ENCODE data around the gene GFRA4. TPM values are rescaled to one million over a fixed set of nuclear protein-coding genes. Genes with fewer than 3 reads are reported as not detected.

GFRA4 gene
- total RNA-seq, 1 donor = not detected

GRCh38 chr20:3685341-3685740 lies 22.1 kb upstream of the GFRA4 start:
- no peak overlapping the region for H3K27ac ChIP-seq (ENCODE audit: low read depth, low read length)
- H3K36me3 ChIP-seq (ENCODE audit: insufficient read depth, low read length) = no peaks in the 10 kb centered on the region
- no peaks in the 10 kb centered on the region for H4K20me1 ChIP-seq (ENCODE audit: insufficient read depth, low read length)
- peaks cover 11% of the 10 kb centered on the region for H3K27me3 ChIP-seq (ENCODE audit: insufficient read depth, low read length)
- no peaks in the 10 kb centered on the region for H3K79me2 ChIP-seq (ENCODE audit: insufficient read depth, low read length)
- H2AFZ ChIP-seq (ENCODE audit: low read length) = peak overlapping the region; percentile 5
- no peak overlapping the region for H3K4me2 ChIP-seq (ENCODE audit: insufficient read depth, low read length)
- no peaks in the 10 kb centered on the region for H3K9me3 ChIP-seq (ENCODE audit: low read depth, low read length)
- no peak for DNase-seq (ENCODE audit: insufficient read length, low spot score, missing footprints)
- no peak overlapping the region for H3K4me3 ChIP-seq (ENCODE audit: insufficient read depth, low read length)
- TF ChIP-seq CTCF (IDR thresholded peaks at IDR 0.05; ENCODE audit: extremely low read depth, low read depth, low read length) = no peak
- peaks cover 19% of the 10 kb centered on the region for H3K4me1 ChIP-seq (ENCODE audit: insufficient read depth, low read length)

DNA sequence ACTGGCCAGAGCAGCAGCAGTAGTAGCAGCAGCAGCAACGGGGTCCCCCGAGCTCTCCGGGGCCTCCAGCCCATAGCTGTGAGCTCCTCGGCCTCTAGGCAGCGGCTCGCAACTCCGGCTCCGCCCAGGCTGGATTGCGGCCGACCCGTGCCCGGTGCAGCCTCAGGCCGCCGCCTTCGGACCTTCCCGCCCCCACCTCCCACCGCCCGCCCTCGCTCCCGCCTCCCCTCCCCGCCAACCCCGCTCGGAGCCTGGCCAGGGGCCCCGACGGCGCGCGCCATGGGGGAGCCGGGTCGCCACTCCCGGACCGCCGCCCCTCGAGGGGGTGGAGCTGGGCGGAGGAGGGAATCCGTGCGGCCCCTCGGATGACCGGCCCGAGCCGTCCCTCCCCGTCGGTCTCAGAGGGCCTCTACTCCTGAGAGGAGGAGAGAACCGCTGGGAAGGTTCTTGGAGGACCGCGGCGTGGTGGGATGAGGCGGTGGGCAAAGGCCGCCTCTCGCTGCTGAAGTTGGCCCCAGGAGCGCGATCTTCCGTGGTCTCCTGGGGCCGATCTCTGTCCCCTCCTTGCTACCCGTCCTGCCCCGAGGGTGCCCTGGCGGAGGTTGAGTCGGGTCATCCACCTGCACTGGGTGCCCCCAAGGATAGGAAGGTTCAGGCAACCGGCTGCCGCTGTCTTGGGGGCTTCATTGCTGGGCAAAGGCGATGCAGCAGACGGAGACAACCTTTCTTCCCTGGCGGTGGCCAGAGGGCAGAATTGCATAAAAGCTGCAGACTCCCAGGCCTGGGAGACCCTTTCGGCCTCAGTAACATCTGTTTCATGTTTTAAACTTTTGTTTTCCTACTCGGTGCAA lies 19.0 kb upstream of the GFRA4 start, which contains the start of gene ADAM33:
TSS of gene ADAM33 (minus strand) at position 80 of the 851 bp plus-strand sequence. CDS start at position 74, 6 bp downstream.
- H3K9me3 ChIP-seq (ENCODE audit: low read depth, low read length) = no peaks in the 10 kb centered on the region
- no peaks in the 10 kb centered on the region for H3K36me3 ChIP-seq (ENCODE audit: insufficient read depth, low read length)
- H2AFZ ChIP-seq (ENCODE audit: low read length) = peak within 1 kb of the TSS; percentile 29
- no peaks in the 10 kb centered on the region for H3K79me2 ChIP-seq (ENCODE audit: insufficient read depth, low read length)
- peak within 1 kb of the TSS; percentile 71 for H3K4me2 ChIP-seq (ENCODE audit: insufficient read depth, low read length)
- DNase-seq (ENCODE audit: insufficient read length, low spot score, missing footprints) = no peak
- no peak for TF ChIP-seq CTCF (IDR thresholded peaks at IDR 0.05; ENCODE audit: extremely low read depth, low read depth, low read length)
- H4K20me1 ChIP-seq (ENCODE audit: insufficient read depth, low read length) = no peaks in the 10 kb centered on the region
- no peak within 1 kb of the TSS for H3K27ac ChIP-seq (ENCODE audit: low read depth, low read length)
- peaks cover 11% of the 10 kb centered on the region for H3K27me3 ChIP-seq (ENCODE audit: insufficient read depth, low read length)
- H3K4me3 ChIP-seq (ENCODE audit: insufficient read depth, low read length) = peak within 1 kb of the TSS; percentile 67
- H3K4me1 ChIP-seq (ENCODE audit: insufficient read depth, low read length) = peaks cover 18% of the 10 kb centered on the region

- Histone ChIP-seq H3K4me2 (ENCODE audit: insufficient read depth, low read length) (peak overlapping the region; percentile 71), H3K79me2 (ENCODE audit: insufficient read depth, low read length) (no peaks in the 10 kb centered on the region), H2AFZ (ENCODE audit: low read length) (peak overlapping the region; percentile 29), H3K9me3 (ENCODE audit: low read depth, low read length) (no peaks in the 10 kb centered on the region), H3K4me1 (ENCODE audit: insufficient read depth, low read length) (peaks cover 11% of the 10 kb centered on the region), H4K20me1 (ENCODE audit: insufficient read depth, low read length) (no peaks in the 10 kb centered on the region), H3K27me3 (ENCODE audit: insufficient read depth, low read length) (peaks cover 11% of the 10 kb centered on the region), H3K27ac (ENCODE audit: low read depth, low read length) (no peak overlapping the region), H3K36me3 (ENCODE audit: insufficient read depth, low read length) (no peaks in the 10 kb centered on the region), H3K4me3 (ENCODE audit: insufficient read depth, low read length) (peak overlapping the region; percentile 67)
- no peak for DNase-seq (ENCODE audit: insufficient read length, low spot score, missing footprints)
- no peak for TF ChIP-seq CTCF (IDR thresholded peaks at IDR 0.05; ENCODE audit: extremely low read depth, low read depth, low read length)
Measured at GRCh38 chr20:3681352-3681930, 18.2 kb upstream of the GFRA4 start.
